ENCODE results near the gene FAM222B.

- TF ChIP-seq CTCF (IDR thresholded peaks at IDR 0.05): no peak
- TF ChIP-seq POLR2AphosphoS5 (IDR thresholded peaks at IDR 0.05): no peak
- no peak for TF ChIP-seq POLR2A (IDR thresholded peaks at IDR 0.05)
These were observed 107.3 kb downstream of the FAM222B start for GRCh38 chr17:28735242-28735722.
